OCI-M1 (cell line): ENCODE results near the gene DCAF10.
"Not testable (repeated sequence)": the region's sequence is repeated elsewhere in the genome, so short reads cannot be mapped to it uniquely, and the experiment has no call there.

Experiments
- DNase-seq: peaks from one replicate; lab custom pipeline; 2025; lab: John Stamatoyannopoulos, UW

The DCAF10 gene

GRCh38 chr9:37862530-37862929 is 61.9 kb downstream of the DCAF10 start:
- no peak for DNase-seq

GRCh38 chr9:37870081-37870798 is 69.6 kb downstream of the DCAF10 start:
- no peak for DNase-seq

- no peak for DNase-seq
Observed at GRCh38 chr9:37870799-37871176, 70.2 kb downstream of the DCAF10 start.

GRCh38 chr9:37873955-37874354 is 73.4 kb downstream of the DCAF10 start:
- DNase-seq, result no peak

- no peak for DNase-seq
Observed at GRCh38 chr9:37876376-37876775, 75.8 kb downstream of the DCAF10 start.

- no peak for DNase-seq
Observed at GRCh38 chr9:37880916-37881479, 80.4 kb downstream of the DCAF10 start.

GRCh38 chr9:37887977-37888583 is 87.5 kb downstream of the DCAF10 start:
- not testable (repeated sequence) for DNase-seq

GRCh38 chr9:37889536-37889935 is 88.9 kb downstream of the DCAF10 start:
- DNase-seq, result no peak

- DNase-seq, result not testable (repeated sequence)
Observed at GRCh38 chr9:37891042-37891441, 90.4 kb downstream of the DCAF10 start.

- DNase-seq, result no peak
Observed at GRCh38 chr9:37892063-37892462, 91.5 kb downstream of the DCAF10 start.

GRCh38 chr9:37897665-37898064 is 97.1 kb downstream of the DCAF10 start:
- no peak for DNase-seq

- no peak for DNase-seq
Observed at GRCh38 chr9:37899041-37899440, 98.4 kb downstream of the DCAF10 start.

GRCh38 chr9:37902131-37902530 is 101.5 kb downstream of the DCAF10 start:
- no peak for DNase-seq

GRCh38 chr9:37902796-37903646 is 102.4 kb downstream of the DCAF10 start:
- peak; percentile 55 for DNase-seq

- peak; percentile 93 for DNase-seq
Observed at GRCh38 chr9:37903647-37904444, 103.2 kb downstream of the DCAF10 start, which contains the start of gene SLC25A51. SLC25A51 (minus strand) TSS chr9:37904127; CDS start chr9:37888550, 15,577 bp downstream.

GRCh38 chr9:37904445-37905130 is 104.0 kb downstream of the DCAF10 start:
- no peak for DNase-seq

GRCh38 chr9:37905131-37905505 is 104.5 kb downstream of the DCAF10 start:
- DNase-seq, result no peak

GRCh38 chr9:37905776-37906175 is 105.2 kb downstream of the DCAF10 start:
- DNase-seq, result no peak

- DNase-seq, result no peak
Observed at GRCh38 chr9:37906312-37907239, 106.0 kb downstream of the DCAF10 start.

- DNase-seq, result no peak
Observed at GRCh38 chr9:37908283-37908682, 107.7 kb downstream of the DCAF10 start.
